HS-27A (cell line): ENCODE results near the gene WDR18.

Experiments used
- DNase-seq: peaks from one replicate; pipeline ENCODE4 v3.0.0-alpha.2; 2012; ENCODE audit warnings: low read depth, missing footprints

The WDR18 gene

GRCh38 chr19:984165-984967 lies at the start of gene WDR18:
TSS of gene WDR18 (plus strand) at chr19:984345. CDS start at chr19:984354, 9 bp downstream.
- peak; percentile 46 for DNase-seq

GRCh38 chr19:934865-935479 lies 49.2 kb upstream of the WDR18 start:
- no peak for DNase-seq

GRCh38 chr19:936175-936546 lies 48.0 kb upstream of the WDR18 start:
- DNase-seq: no peak

GRCh38 chr19:937259-937694 lies 46.9 kb upstream of the WDR18 start:
- DNase-seq: no peak

- no peak for DNase-seq
These were observed 45.8 kb upstream of the WDR18 start for GRCh38 chr19:938233-938923.

GRCh38 chr19:939439-939838 lies 44.7 kb upstream of the WDR18 start:
- DNase-seq: no peak

- no peak for DNase-seq
These were observed 44.2 kb upstream of the WDR18 start for GRCh38 chr19:939922-940321.

- DNase-seq: peak; percentile 59
These were observed 43.4 kb upstream of the WDR18 start for GRCh38 chr19:940591-941291.

GRCh38 chr19:941292-942132 lies 42.6 kb upstream of the WDR18 start:
- no peak for DNase-seq

- no peak for DNase-seq
These were observed 42.0 kb upstream of the WDR18 start for GRCh38 chr19:942133-942645.

GRCh38 chr19:943551-944170 lies 40.5 kb upstream of the WDR18 start:
- DNase-seq: no peak

- DNase-seq: no peak
These were observed 40.0 kb upstream of the WDR18 start for GRCh38 chr19:944171-944567.

- no peak for DNase-seq
These were observed 39.4 kb upstream of the WDR18 start for GRCh38 chr19:944663-945241.

- DNase-seq: no peak
These were observed 38.5 kb upstream of the WDR18 start for GRCh38 chr19:945401-946252.

GRCh38 chr19:947090-947706 lies 36.9 kb upstream of the WDR18 start:
- DNase-seq: no peak

- no peak for DNase-seq
These were observed 36.2 kb upstream of the WDR18 start for GRCh38 chr19:947707-948539.

GRCh38 chr19:948842-949496 lies 35.2 kb upstream of the WDR18 start:
- DNase-seq: no peak
